GM18498 (cell line): Measurements from ENCODE around the gene HOXB7.

Experiments used
- ATAC-seq: cut with Tn5 transposase; IDR thresholded peaks from one replicate; pipeline ENCODE4 v1.9.1; 2021; ENCODE audit warnings: mild to moderate bottlenecking, moderate library complexity; ENCODE audit not compliant: unreplicated experiment

The HOXB7 gene

DNA sequence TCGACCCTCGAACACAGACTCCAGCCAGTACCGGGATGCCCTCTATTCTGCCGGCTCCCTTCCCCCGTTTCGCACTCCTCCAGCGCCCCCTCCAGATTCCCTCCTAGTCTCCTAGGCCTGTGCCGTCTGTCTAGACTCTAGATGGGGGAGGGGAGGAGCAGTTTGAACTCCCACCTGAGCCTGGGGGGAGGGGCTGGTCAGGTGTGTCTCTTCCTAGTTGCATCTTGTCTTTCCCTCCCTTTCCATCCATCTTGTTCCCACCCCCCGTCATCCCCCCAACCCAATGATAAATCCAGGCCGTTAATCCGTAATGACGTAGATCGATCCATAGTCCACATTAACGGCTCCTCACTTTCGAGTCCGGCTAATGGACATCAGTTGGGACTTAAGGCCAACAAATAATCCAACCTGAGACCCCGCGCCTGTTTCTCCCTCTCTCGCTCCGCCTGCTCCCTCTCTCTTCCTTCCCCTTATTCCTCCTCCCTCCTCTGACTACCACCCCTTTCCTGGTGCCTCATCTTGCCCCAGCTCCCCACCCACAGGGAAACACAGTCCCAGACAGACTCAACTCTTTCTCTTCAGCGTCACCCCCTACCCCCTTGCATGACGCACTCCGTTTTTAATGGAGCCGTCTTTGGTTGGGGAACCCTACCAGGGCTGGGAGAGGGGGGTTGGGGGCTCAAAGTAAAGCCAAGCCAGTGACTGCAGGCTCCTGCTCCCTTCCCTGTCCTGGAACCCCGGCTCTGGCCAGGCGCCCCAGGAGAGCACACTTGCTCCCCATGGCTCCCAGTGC, 13.9 kb downstream of the HOXB7 start:
- no peak for ATAC-seq

DNA sequence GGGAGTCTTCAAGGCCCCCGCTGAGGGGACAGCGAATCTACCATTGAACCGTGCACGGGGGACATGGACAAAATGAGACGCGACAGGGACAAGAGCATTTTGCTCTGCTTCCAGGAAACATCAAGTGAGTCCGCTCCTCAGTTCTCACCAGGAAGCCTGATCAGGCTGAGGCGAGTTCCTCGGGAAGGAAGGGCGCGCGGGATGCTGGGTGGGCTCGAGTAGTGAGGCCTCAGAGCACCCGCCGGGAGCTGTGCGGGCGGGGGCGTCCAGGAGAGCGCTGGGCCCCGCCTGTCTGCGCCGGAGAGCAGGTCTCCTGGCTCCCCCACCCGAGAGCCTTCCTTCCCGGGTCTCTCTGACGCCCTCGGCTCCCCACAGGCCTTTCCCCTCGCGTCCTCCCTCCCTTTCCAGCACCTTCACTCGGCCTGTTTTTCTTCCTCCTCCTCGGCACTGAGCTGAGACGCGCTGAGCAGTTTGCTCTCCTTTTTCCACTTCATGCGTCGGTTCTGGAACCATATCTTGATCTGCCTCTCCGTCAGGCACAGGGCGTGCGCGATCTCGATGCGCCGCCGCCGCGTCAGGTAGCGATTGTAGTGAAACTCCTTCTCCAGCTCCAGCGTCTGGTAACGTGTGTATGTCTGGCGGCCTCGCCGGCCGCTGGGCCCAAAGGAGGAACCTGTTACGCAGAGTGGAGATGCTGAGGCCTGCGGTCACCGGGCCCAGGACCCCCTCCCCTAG, 14.7 kb downstream of the HOXB7 start:
- no peak for ATAC-seq

DNA sequence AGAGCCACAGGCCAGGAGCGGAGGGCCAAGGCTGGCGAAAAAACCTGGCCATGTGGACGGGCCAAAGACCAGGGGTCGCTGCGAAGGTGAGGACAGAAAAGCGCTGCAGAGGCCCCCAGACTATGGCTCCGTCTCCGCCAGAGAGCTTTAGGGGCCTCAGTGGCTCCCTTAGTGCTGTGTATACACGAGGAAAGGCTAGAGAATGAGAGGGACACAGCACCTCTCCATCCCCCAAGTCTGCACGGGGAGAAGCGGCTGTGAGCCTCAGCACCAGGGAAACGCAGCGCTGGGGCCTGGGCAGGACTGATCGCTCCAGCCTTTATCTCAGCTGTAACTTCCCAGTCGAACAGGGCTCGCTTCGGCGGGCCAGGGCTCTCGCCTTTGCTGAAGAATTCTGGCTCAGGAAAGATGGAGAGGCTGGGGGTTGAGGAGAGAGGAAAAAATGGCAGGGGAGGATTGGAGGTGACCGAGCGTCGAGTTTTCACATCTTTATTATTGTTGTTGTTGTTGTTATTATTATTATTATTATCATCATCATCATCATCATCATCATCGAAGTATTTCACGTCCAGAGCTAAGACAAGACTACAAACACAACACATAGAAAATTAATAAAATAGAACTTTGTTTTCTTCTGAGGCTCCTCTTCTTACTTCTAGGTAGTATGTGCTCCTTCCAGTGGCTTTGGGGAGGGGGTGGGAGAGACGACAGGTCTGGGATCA, 15.4 kb downstream of the HOXB7 start:
- ATAC-seq = no peak

DNA sequence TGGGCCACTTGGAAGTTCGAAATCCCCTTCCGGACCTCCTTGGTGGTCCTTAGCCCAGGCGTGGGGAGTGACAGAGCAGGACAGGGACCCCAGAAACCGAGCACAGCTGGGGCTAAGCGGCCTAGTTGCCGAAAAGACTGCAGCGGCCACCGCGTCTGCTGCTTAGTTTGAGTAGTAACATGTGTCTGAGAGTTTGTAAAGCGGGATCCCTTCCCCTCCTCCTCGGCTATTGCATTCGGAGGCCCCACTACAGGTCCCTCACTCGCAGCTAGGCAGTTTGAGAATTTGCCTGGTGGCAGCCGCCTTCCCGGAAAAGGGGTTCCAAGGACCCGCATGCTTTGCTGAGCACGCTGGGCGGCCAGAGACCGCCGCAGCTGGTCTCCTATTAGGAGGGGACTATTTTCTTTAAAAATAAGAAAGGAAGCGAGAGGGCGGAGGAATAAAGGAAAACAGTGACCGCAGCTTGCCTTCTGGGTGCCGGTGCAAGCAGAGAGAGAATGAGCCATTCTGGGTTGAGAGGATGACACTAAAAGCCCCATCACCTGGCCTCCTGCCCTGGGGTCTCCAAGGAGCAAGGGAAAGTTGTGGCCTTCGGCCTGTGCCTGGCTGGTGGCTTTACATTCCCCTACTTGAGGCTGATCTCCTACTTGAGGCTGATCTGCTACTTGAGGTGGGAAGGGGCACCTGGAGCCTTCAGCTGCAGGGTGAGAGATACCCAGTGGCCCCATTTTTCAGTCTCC, 16.1 kb downstream of the HOXB7 start:
- ATAC-seq = no peak

DNA sequence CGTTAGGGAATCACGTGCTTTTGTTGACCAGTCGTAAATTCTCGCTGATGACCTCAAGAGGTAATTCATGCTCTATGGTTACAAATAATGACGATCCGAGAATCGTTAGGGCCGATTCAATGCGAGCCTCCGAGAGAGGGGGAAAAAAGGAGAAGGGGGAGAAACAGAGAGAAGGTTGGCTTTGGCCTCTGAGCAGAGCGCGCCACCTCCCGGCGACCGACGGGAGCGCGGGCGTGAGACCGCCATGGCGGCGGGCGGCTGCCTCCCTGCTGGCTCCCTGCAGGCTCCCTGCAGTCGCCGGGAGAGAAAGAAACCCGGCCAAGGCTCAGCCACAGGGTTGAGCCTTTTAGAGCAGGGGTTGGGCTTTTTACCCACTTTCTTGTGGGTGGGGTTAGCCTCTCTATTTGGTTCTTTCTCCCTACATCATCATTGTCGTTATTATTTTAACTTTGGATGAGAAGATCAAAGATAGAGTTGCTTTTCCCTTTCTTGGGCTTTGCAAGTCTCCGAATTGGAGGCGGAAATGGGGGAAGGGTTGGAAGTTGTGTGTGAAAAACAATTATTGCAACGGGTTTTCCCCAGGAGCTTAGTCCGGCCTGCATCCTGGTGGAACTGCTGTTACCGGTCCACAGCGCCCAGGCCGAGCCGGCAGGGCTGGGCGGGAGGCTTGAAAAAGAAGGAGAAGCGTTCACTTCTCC, 16.8 kb downstream of the HOXB7 start:
- ATAC-seq = no peak

DNA sequence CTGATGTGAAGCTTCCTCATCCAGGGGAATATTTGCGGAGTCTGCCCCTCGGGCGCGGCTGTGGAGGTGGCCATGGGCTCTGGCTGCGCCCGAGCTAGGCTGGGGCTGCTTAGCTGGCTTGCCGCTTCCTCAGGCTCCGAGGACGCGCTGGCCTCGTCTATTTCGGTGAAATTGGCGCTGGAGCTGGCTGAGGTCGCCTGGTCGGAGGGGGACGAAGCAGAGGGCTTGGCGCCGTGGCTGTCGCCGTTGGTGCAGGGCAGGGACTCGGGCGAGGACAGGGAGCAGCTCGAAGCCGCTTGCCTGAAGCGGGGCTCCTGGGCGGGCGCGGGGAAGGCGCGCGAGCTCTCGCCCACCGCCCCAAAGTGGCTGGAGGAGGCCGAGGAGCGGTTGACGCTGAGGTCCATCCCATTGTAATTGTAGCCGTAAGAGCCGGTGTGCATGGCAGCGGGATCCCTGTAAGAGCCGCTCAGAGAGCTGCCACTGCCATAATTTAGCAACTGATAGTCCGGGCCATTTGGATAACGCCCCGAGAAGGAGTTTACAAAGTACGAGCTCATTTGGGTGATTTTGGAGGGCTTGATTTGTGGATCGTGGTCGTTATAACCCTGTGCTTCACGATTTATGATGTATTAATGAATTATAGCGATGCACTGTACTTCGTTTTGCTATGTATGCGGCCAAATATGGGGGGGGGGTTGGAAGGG, 17.5 kb downstream of the HOXB7 start, which contains the start of gene HOXB5:
HOXB5 (minus strand) TSS at position 654 of the 704 bp plus-strand sequence; CDS start at position 557, 97 bp downstream.
- no peak for ATAC-seq

DNA sequence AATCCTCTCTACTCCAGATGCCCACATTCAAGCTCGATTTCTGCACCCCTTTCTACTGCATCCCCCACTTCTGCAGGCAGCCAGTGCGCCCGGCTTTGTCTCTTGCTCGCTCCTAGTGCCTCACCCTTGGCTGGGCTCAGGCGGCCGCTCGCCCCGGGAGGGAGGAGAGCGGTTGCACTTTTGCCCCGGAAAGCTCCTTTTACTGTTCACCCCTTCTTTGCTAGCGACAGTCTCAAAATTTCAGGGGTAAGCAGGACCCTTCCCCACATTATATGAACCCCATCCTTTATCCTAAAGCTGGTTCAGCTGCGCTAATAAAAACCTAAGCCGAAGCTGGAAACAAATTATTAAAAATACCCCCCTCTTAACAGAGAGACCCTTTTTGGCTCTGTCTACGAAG, 18.2 kb downstream of the HOXB7 start:
- no peak for ATAC-seq

DNA sequence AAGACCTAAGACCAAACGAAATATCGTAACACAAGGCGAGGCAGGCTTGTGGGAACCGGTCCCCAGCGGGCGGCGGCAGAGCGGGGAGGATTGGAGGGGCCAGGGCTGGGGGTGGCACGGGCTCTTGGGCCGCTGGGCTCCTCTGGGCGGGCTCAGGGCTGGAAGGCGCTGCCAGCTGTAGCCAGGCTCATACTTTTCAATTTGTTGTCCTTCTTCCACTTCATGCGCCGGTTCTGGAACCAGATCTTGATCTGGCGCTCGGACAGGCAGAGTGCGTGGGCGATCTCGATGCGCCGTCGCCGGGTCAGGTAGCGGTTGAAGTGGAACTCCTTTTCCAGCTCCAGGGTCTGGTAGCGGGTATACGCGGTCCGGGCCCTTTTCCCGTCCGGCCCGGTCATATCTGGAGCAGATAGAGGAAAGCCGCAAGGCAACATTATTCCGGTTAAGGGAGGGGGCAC, 18.7 kb downstream of the HOXB7 start:
- no peak for ATAC-seq

DNA sequence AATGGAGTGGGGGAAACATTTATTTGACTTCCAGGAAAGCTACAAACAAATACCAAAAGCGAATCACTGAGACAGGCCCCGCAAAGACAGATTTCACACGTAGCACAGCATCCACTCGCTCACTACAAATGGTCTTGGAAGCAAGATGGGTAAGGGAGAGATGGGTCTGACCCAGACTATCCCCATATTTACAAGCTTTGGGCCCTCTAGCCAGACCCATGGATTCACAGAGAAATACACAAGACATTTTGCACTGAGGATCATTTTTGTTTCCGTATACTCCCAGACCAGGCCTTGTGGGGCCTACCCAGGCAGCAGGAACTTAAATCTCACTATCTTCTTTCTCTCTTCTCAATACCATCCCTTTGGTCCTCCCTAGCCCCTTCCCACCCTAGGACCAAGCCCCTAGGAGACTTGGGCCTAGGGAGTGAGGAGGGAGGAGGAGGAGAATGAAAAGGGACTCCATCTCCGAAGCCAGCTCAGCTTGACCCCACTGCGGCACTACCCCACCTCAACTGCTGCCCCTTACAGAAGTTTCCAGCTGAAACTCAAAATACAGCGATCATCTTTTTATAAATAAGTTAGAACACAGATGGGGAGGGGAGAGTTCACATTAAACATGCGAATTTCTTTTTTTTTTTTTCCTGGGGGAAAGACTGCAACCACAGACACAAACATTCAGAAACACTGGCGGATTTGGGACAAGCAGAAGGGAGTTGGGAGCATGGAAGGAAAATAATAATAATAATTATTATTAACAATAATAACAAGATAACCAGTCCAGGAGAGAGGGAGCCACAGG, 19.4 kb downstream of the HOXB7 start:
- no peak for ATAC-seq

DNA sequence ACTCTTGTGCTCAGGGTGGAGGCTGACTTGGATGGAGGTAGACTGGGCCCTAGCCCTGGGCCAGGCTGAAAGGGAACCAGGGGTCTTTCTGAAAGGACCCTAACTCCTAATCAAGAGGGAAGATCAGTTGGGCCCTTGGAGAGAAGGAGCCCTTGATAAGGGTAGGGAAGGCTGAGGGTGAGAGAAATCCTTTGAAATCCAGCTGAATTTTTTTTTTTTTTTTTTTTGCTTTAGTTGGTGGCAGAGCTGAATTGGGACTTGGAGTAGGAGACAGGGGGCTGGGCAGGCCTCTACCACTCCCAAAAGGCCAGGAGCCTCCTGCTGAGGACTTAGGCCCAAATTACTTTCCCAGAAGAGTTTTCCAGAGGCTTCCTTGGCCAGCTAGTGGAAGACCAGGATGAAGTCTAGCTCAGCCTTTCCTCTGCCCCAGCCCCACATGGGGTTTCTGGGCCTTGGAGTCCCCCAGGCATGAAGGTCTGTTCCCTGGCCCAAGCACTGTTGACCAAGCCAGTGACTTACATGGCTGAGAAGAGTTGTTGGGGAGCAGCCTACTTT, 20.1 kb downstream of the HOXB7 start:
- ATAC-seq = no peak

DNA sequence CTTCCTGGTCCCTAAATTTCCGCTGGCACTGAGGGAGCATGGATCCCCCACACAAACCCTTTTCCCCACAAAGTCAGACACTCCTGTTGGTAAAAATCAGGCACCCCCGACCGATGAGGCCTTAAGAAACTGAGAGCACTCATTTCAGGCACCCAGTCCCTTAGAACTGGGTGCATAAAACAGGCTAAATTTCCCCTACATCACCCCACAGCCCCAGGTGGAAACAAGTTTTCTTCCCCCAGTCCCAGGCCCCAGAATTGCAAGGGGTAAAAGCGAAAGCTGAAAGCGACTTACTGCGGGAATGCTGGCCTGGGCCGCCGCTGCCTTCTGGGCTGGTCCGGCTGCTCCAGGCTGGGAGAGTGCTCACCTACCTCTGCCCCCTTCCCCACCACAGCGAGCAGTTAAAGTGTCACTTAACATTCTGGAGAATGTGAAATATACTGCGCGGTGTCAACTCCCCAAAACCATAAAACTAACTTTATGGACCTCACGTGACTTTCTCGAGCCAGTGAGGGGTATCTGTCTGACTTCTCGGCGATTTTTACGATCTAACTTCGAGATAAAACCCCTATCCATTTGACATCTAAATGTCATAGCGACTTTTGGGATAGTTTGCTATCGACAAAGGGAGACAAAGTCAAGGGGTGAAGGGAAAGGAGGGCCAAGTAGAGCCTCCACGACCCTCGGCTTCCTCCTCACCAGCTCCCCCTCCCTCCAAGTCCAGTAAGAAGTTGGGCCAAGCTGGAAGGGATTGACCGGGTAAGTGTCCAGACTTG, 20.8 kb downstream of the HOXB7 start, which contains the start of gene HOXB3:
HOXB3 (minus strand) TSS at position 411 of the 776 bp plus-strand sequence. CDS start 37,767 bp downstream, outside the sequence.
- no peak for ATAC-seq

DNA sequence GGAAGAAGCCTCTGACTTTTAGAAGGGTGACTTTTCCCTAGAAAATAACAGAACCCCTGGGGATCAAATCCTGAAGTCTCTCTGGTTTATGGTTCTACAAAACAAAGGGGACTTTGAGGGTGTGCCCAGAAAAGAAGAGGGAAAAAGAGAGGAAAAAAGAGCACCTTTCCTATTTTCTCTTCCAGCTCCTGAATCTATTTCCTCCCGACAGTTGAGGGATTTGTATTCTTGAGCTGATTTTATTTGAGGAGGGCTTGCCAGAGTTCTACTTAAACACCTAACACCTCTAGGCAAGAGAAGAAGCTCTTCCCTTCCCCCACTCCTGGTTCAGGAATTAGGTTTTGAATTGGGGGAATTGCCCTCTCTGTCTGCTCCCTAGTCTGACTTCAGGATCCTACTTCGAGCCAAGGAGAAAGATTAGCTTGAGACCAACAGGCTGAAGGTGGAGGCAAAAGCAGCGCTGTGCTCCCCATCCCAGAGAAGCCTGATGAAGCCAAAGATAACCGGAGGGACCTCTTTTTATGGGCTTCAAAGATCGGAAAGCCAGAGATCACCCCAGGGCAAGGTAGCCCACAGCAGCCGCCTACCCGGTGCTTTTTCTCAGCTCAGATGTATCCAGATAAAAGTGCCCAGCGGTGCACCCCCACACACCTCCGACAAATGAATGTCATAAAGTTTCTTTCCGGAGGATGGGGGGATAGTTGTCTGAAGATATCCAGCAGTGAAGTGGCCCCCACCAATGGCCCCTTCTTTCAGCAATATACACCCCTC, 21.6 kb downstream of the HOXB7 start:
- no peak for ATAC-seq

DNA sequence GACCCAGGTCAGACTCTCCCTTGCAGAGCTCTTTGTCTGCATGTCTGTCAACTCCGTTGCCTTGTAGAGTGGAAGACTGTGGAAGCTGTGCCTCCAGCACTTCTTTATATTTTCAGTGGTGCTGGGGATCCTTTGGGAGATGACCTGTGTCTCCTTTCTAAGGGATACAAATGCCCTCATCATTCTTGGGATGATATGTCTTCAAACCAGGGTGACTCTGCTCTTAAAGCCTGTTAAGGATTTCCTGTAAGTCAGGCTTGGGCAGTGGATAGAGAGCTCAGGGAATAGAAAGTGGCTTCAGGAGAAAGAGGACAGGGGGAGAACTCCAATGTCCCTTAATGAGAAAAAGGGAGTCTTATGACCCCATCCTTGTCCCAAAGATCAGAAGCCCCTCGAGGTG, 22.3 kb downstream of the HOXB7 start:
- ATAC-seq = no peak

DNA sequence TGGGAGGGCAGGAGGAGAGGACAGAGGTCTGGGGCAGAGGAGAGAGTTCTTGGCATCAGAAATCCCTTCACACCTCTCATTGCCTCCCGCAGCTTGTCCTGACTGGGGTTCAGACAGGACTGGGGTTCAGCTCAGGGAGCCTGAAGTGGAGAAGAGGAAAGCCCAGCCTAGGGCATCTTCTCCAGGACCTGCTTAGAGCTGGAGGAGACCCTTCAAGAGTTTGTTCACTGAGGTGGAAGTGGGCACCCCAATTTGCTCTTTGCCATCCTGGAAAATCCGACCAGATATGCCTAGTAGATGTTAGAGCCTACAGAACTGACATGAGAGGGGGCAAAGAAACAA, 22.8 kb downstream of the HOXB7 start:
- no peak for ATAC-seq

DNA sequence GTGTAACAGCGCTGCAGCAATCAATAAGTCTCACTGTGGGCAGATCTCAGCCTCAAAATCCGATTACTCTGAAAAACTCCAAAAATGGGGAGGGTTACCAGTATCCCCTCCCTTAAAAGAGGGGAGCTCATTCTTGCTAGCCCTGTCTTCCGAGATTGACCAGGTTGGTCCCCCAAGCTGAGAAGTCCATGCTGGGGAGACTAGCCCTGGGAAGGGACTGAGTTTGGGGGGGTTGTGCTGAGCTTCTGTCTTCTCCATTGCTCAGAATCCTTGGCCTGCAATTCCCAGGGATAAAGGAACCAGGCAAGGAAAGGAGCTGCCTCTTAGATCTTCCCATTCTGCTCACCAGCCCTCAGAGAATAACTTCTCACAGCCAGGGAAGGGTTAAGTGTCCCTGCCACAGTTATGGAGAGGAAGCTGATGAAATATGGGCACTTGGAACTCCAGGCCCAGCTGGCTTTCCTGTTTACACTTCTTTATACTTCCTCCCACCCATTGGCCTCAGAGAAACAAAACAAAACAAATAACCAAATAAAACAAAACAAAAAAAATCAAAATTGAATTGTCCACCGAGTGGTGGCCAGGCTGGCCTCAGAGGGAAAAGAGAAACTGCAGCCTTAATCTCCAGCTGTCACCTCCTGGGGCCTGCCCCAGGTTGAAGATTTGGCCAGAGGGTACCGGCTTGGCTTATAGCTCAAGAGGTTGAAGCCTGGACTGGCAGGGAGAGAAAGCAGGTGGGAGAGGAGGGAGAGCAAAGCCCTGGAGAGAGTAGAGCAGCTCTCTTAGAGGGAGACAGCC, 23.3 kb downstream of the HOXB7 start:
- ATAC-seq = no peak
